Testis (tissue), 2 donors: Measurements from ENCODE around the gene ANO2.

Source experiments
- POLR2A ChIP-seq: fragments of 450-650 bp; IDR thresholded peaks from one replicate; pipeline ENCODE4 v1.6.1; 2017; ENCODE audit warnings: antibody characterized with exemption, mild to moderate bottlenecking, moderate library complexity
- TF ChIP-seq, protein P1 (sequence below), 3 experiments: fragments of 450-650 bp in 2 of 3; fragments of 200-600 bp in 1 of 3; sonication (generic) in 1 of 3; IDR thresholded peaks; one replicate each; pipeline ENCODE4 v1.5.1; 2016 to 2019; ENCODE audit warnings: antibody characterized with exemption in 3 of 3, mild to moderate bottlenecking in 2 of 3, moderate library complexity in 1 of 3

DNA sequence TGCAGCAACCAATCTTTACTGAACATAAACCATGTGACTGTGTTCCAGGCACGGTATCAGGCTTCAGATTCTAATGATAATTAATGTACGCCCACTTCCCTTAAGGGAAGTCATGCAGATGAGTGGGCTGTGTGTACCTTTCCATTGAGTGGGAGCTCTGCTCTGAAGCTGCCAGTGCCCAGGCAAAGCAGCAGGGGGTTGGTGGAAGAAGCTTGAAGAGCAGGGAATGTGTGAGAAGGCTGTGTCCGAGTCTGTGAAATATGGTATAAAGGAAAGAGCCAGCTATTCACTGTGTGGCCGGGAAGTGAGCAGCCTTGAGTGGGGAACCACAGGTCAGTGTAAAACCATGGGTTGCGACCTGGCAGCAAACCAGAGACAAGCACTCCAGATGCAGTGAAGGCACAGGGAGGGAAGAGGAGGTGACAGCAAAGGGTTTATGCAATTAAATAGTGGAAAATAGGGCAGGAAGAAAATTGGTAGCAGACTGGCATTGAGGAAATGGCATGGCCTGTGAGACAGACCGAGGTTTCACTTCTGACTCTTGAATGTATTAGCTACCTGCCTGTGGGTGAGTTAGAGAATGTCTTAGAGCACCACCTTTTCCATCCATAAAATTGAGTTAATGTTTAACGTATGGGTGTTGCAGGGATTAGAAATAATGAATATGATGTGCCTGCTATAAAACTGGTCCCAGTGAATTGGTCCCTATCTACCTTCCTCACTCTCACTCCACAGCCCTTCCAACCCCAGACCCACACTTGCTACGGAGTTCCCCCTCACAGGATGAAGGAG is 396.7 kb downstream of the ANO2 start:
- TF ChIP-seq, protein P1, sequence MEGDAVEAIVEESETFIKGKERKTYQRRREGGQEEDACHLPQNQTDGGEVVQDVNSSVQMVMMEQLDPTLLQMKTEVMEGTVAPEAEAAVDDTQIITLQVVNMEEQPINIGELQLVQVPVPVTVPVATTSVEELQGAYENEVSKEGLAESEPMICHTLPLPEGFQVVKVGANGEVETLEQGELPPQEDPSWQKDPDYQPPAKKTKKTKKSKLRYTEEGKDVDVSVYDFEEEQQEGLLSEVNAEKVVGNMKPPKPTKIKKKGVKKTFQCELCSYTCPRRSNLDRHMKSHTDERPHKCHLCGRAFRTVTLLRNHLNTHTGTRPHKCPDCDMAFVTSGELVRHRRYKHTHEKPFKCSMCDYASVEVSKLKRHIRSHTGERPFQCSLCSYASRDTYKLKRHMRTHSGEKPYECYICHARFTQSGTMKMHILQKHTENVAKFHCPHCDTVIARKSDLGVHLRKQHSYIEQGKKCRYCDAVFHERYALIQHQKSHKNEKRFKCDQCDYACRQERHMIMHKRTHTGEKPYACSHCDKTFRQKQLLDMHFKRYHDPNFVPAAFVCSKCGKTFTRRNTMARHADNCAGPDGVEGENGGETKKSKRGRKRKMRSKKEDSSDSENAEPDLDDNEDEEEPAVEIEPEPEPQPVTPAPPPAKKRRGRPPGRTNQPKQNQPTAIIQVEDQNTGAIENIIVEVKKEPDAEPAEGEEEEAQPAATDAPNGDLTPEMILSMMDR (IDR thresholded peaks at IDR 0.05), result no peak
- TF ChIP-seq POLR2A, result no peak
